CD4-positive, alpha-beta T cell (primary cell): ENCODE measurements around the gene TESK2. TPM values are rescaled to one million over a fixed set of nuclear protein-coding genes. Genes with fewer than 3 reads are reported as not detected.

Experiments used
- ATAC-seq: fragments of 200-7000 bp; cut with Tn5 transposase; one replicate; pipeline ENCODE4 v1.10.0; 2022; ENCODE audit warnings: mild to moderate bottlenecking; ENCODE audit not compliant: poor library complexity
- CTCF ChIA-PET: fragments of 350-600 bp; sonication (Branson Sonifier 250); formaldehyde crosslinking; loops from one replicate; lab custom pipeline; 2021; ENCODE audit warnings: antibody characterized with exemption, inconsistent platforms; lab: Charles Lee
- POLR2A ChIA-PET: fragments of 350-600 bp; sonication (Branson Sonifier 250); formaldehyde crosslinking; loops from one replicate; lab custom pipeline; 2021; ENCODE audit warnings: antibody characterized with exemption, inconsistent platforms; lab: Charles Lee
- DNase-seq, 14 experiments: peaks; one replicate each; pipeline ENCODE4 v3.0.0-alpha.2; 2013 to 2020; ENCODE audit warnings: mixed read lengths in 2 of 14
- H3K27ac ChIP-seq, 2 donors: one replicate each; pipeline versions ENCODE4 v1.5.1 to v1.7.0; 2013; ENCODE audit warnings: low read length in 2 of 2, low read depth in 1 of 2, mild to moderate bottlenecking in 1 of 2
- H3K27me3 ChIP-seq, 2 experiments: 1 replicate in 1 of 2; 2 replicates in 1 of 2; pipeline versions ENCODE4 v1.6.1 to v1.7.0; 2013; ENCODE audit warnings: low read length in 2 of 2, control low read depth in 1 of 2, mild to moderate bottlenecking in 1 of 2, moderate library complexity in 1 of 2; ENCODE audit not compliant: insufficient read depth in 2 of 2, control insufficient read depth in 1 of 2
- H3K36me3 ChIP-seq: one replicate; pipeline ENCODE4 v1.6.1; 2013; ENCODE audit warnings: low read length, control low read depth; ENCODE audit not compliant: insufficient read depth
- H3K4me1 ChIP-seq: one replicate; pipeline ENCODE4 v1.6.1; 2013; ENCODE audit warnings: low read length, control low read depth; ENCODE audit not compliant: insufficient read depth
- H3K4me3 ChIP-seq: one replicate; pipeline ENCODE4 v1.5.1; 2013; ENCODE audit warnings: mild to moderate bottlenecking, low read length, moderate library complexity
- H3K9me3 ChIP-seq, 2 experiments: 1 replicate in 1 of 2; 2 replicates in 1 of 2; pipeline versions ENCODE4 v1.6.1 to v1.7.0; 2013; ENCODE audit warnings: low read length in 2 of 2, mild to moderate bottlenecking in 2 of 2, control low read depth in 1 of 2, moderate library complexity in 1 of 2; ENCODE audit not compliant: control insufficient read depth in 1 of 2, insufficient read depth in 1 of 2
- H3K27ac Mint-ChIP-seq: one replicate; pipeline ENCODE4 v1.8.0; 2020; ENCODE audit warnings: mixed read lengths
- H3K27me3 Mint-ChIP-seq: one replicate; pipeline ENCODE4 v1.8.0; 2021; ENCODE audit warnings: mixed read lengths
- H3K36me3 Mint-ChIP-seq: one replicate; pipeline ENCODE4 v1.8.0; 2021; ENCODE audit warnings: low read depth, mixed read lengths
- H3K4me1 Mint-ChIP-seq: one replicate; pipeline ENCODE4 v1.8.0; 2021; ENCODE audit warnings: low read depth, mixed read lengths
- H3K4me3 Mint-ChIP-seq: one replicate; pipeline ENCODE4 v1.8.0; 2020; ENCODE audit warnings: mild to moderate bottlenecking, mixed read lengths
- H3K9me3 Mint-ChIP-seq: one replicate; pipeline ENCODE4 v1.8.0; 2020; ENCODE audit warnings: mixed read lengths
- intact Hi-C, 2 experiments: fragments of 100-400 bp; cut with DNase I in 1 of 2; cut with micrococcal nuclease in 1 of 2; formaldehyde crosslinking; loops; one replicate each; pipeline versions ENCODE4 v1.15.1 to v1.9.0; 2023 to 2025; cut with DNase I, micrococcal nuclease
- total RNA-seq, 174 experiments: library from RNA in 2 of 174; stranded (reverse) in 2 of 174; gene quantifications; one replicate each; pipeline ENCODE4 v1.2.3 and lab custom pipeline; 2021 to 2026
- TF ChIP-seq, protein P1 (sequence below): fragments of 200-600 bp; IDR thresholded peaks from one replicate; pipeline ENCODE4 v1.8.0; 2022; ENCODE audit warnings: antibody characterized with exemption, mild to moderate bottlenecking

The TESK2 gene
- total RNA-seq, 2 experiments from 2014 or later = 2.8 to 3.4 TPM

- TF ChIP-seq, protein P1, sequence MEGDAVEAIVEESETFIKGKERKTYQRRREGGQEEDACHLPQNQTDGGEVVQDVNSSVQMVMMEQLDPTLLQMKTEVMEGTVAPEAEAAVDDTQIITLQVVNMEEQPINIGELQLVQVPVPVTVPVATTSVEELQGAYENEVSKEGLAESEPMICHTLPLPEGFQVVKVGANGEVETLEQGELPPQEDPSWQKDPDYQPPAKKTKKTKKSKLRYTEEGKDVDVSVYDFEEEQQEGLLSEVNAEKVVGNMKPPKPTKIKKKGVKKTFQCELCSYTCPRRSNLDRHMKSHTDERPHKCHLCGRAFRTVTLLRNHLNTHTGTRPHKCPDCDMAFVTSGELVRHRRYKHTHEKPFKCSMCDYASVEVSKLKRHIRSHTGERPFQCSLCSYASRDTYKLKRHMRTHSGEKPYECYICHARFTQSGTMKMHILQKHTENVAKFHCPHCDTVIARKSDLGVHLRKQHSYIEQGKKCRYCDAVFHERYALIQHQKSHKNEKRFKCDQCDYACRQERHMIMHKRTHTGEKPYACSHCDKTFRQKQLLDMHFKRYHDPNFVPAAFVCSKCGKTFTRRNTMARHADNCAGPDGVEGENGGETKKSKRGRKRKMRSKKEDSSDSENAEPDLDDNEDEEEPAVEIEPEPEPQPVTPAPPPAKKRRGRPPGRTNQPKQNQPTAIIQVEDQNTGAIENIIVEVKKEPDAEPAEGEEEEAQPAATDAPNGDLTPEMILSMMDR = no peak
- ATAC-seq = no peak
- Histone ChIP-seq H3K27ac (no peak overlapping the region), H3K9me3 (no peaks in the 10 kb centered on the region), H3K4me1 (no peaks in the 10 kb centered on the region), H3K4me3 (no peak overlapping the region), H3K36me3 (no peaks in the 10 kb centered on the region), H3K27me3 (no peaks in the 10 kb centered on the region)
- H3K4me3 Mint-ChIP-seq = no peak overlapping the region
- no peak overlapping the region for H3K27ac Mint-ChIP-seq
- ChIA-PET CTCF (interaction anchor here (0.7 kb wide), 1 partner anchor 364 kb away, joined by 3 read pairs; no protein-coding TSS in a partner anchor), POLR2A (no interaction called here)
- no peaks in the 10 kb centered on the region for H3K4me1 Mint-ChIP-seq
- no peaks in the 10 kb centered on the region for H3K27me3 Mint-ChIP-seq
- no peaks in the 10 kb centered on the region for H3K9me3 Mint-ChIP-seq
- intact Hi-C loops = no loop called here
- DNase-seq = no peak
- no peaks in the 10 kb centered on the region for H3K36me3 Mint-ChIP-seq
Measured at GRCh38 chr1:45375104-45376090, 115.6 kb downstream of the TESK2 start.

DNA sequence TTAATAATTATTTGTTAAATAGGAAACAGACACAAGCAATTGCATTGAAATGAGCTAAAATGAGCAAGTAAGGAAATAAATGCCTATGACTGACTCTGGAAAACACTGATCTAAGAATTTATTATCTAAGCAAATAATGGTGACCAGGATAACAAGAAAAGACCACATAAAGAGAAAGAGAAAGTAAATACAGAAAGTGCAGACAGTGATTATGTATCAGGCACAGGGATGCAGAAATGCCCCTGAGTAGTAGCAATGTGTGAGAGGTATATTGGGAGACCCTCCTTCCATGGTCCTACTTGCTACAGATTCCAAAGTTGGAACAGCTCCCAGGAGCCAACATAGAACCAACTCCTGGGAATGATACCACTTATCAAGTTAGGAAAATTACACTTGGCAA is 117.4 kb downstream of the TESK2 start:
- Histone ChIP-seq H3K27me3 (no peaks in the 10 kb centered on the region), H3K27ac (no peak overlapping the region), H3K9me3 (no peaks in the 10 kb centered on the region), H3K4me1 (no peaks in the 10 kb centered on the region), H3K4me3 (no peak overlapping the region), H3K36me3 (no peaks in the 10 kb centered on the region)
- Mint-ChIP-seq H3K9me3 (no peaks in the 10 kb centered on the region), H3K4me1 (no peaks in the 10 kb centered on the region), H3K36me3 (no peaks in the 10 kb centered on the region), H3K4me3 (no peak overlapping the region), H3K27ac (no peak overlapping the region), H3K27me3 (no peaks in the 10 kb centered on the region)
- intact Hi-C loops = no loop called here
- ATAC-seq (no peak), DNase-seq (no peak)
- TF ChIP-seq, protein P1 = no peak
- POLR2A ChIA-PET = no interaction called here
- CTCF ChIA-PET = no interaction called here

DNA sequence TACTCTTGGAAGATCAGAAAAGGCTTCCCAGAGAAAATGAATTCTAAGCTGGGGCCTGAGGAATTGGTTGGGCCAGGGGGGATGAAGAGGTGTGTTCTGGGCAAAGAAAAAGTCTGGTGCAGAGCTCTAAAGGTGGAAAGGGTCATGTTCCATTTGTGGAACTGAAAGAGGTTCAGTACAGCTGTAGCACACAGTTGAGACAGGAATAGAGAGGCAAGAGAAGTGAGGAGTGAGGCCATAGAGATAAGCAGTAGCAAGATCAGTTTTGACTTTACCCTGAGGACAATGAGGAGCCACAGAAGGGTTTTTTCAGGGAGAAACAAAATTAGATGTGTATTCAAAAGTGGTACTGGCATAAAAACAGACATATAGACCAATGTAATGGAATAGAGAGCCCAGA is 120.4 kb downstream of the TESK2 start:
- Mint-ChIP-seq H3K36me3 (no peaks in the 10 kb centered on the region), H3K27ac (no peak overlapping the region), H3K4me1 (no peaks in the 10 kb centered on the region), H3K4me3 (no peak overlapping the region), H3K27me3 (no peaks in the 10 kb centered on the region), H3K9me3 (no peaks in the 10 kb centered on the region)
- no peak for DNase-seq
- Histone ChIP-seq H3K9me3 (no peaks in the 10 kb centered on the region), H3K27me3 (no peaks in the 10 kb centered on the region), H3K27ac (no peak overlapping the region), H3K4me1 (no peaks in the 10 kb centered on the region), H3K36me3 (no peaks in the 10 kb centered on the region), H3K4me3 (no peak overlapping the region)
- TF ChIP-seq, protein P1 = no peak
- no peak for ATAC-seq
- ChIA-PET CTCF (no interaction called here), POLR2A (no interaction called here)
- intact Hi-C loops = no loop called here
